Kidney tubule cell (primary cell): Measurements from ENCODE around the gene TANK.
A peak's percentile ranks its signal among the peaks of the same experiment; 100 is the strongest.
"Not testable (repeated sequence)": the region's sequence is repeated elsewhere in the genome, so short reads cannot be mapped to it uniquely, and the experiment has no call there.

ENCODE experiments used
- DNase-seq: peaks from one replicate; pipeline ENCODE4 v3.0.0-alpha.2; 2018; ENCODE audit warnings: low spot score

The TANK gene

DNA sequence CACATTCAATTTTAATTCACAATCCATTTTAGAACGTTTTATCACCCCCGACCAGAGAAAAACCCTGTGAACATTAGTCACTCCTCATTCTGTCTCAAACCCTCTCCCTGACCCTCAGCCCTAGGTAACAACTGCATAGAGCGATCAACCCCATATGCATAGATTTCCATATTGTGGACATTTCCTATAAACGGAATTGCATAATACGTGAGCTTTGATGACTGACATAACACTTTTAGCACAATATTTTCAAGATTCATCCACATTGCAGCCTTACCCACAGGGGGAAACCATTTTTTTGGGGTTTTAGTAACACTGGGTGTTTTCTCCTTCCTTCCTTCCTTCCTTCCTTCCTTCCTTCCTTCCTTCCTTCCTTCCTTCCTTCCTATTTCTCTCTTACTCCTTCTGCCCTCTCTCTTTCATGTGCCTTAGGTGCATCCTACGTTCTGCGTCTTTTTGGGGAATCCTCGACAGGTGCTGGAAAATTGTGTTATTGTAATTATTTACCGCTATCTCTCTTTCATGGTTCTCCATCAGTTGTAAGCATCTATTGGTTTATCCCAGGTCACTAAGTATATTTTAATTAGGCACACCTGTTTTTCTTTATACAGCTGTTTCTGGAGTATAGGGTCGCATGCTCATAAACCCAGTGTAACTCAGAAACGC lies 118.5 kb downstream of the TANK start:
- DNase-seq: peak; percentile 53

DNA sequence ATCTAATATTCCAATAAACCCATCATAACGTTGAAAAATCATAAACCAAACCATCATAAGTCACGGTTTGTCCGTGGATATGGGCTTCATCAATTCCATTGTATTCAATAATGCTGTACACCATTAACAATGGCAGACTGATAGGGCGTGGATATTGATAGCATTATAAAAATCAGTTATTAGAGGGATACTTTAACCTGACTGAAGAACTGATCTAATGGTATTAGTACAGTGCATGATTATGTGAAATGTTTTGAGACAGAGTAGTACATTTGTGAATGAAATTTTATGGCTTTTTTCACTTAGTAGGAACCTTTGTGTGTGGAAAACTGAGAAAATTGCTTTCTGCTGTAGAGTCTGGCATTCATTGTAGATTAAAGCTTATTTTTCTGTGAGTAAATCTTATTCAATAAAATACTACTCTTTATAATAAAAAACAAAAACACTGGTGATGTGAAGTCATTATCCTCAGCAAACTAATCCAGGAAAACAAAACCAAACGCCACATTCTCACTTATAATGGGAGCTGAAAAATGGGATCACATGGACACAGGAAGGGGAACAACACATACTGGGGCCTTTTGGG lies 119.1 kb downstream of the TANK start:
- not testable (repeated sequence) for DNase-seq

DNA sequence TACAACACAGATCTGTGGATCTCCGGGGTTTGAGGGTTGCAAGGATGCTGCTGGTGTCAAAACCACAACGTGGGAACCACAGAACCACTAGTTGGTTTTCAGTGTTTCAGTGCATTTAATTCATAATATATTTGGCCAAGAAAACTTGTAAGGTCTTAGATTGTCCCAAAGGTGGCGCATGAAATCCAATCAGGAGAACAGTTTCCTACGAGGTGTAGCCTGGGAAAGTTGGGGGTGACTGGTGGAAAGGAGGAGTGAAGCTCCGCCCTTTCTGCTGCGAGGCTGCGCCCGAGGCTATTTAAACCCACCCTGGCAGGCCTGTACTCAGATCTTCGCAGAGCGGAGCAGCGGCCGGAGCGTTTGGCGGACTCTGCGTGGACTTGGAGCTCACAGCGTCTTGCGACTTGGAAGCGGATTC lies 120.7 kb downstream of the TANK start:
- peak; percentile 7 for DNase-seq

DNA sequence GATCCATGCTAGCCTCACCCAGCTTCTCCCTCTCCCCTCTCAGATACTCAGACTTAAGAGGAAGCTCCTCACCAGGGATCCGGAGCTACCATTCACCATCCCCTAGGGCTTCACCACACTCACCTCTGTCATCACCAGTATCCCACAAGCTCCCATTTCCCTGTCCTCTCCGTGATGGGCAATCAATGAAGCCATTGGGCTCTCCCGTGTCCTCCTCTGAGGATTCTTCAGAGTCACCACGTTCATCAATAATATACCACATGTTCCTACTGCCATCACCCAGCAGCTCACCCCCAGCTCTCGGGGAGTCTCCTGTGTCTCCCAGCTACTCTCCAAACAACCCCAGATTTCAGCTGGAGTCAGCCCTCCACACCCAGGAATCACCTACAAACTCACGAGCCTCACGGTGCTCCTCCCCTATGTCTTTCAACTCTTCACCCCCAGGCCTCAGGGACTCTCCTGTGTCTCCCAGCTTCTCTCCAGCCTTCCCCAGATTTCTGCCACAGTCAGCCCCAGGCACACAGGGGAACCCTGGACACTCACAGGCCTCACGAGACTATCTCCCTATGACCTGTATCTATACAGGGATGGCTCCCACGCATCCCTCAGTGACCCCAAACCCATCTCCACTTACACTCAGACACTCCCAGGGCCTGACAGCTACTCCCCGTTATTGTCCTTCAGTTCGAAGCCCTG lies 121.5 kb downstream of the TANK start:
- not testable (repeated sequence) for DNase-seq

DNA sequence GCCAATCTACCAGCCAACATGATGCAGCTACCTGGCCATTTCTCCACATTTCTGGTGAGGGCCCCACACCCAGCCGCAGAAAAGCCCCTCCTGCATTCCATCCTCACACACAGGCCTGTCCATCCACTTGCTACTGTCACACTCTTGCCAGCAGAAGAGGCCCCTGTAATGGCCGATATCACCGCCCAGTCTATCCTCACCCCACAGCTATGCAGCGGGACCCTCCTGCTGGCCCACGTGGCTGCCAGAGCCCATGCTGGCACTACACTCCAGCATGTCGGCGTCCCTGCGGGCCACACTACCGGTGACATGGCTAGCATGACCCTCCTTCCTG lies 122.0 kb downstream of the TANK start:
- not testable (repeated sequence) for DNase-seq

DNA sequence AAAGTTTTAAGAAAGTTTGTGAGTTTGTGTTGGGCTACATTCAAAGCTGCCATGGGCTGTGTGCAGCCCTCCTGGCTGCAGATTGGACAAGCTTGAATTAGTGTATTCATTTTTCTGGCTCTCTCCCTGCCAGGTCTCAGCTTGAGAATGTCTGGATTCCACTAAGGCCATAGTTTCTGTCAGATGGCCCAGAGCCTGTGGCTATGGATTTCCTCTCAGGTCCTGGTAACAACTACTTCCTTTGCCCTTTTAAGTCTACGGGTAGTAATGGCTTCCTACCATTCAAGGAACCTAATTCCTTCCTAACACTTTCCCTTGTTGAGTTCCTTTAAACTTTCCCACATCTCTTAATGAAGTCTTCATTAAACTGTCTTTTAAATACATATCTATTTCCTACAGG lies 123.7 kb downstream of the TANK start:
- no peak for DNase-seq
